Bronchial epithelial cell (primary cell): Measurements from ENCODE around the gene ARFGEF3. TPM values are rescaled to one million over a fixed set of nuclear protein-coding genes. Genes with fewer than 3 reads are reported as not detected.

Experiments used
- DNase-seq: peaks from one replicate; pipeline ENCODE4 v3.0.0-alpha.2; 2010; ENCODE audit warnings: low read depth
- FAIRE-seq: peaks from 2 replicates; lab custom pipeline; 2011; peaks lifted over from hg19 to GRCh38; lab: Jason Lieb, UNC
- H3K27me3 ChIP-seq: 2 replicates; pipeline ENCODE4 v1.5.1; 2011; ENCODE audit warnings: low read length; ENCODE audit not compliant: control insufficient read depth, insufficient read depth
- H3K36me3 ChIP-seq: 2 replicates; pipeline ENCODE4 v1.5.1; 2011; ENCODE audit warnings: low read length; ENCODE audit not compliant: control insufficient read depth, insufficient read depth
- H3K4me3 ChIP-seq: 2 replicates; pipeline ENCODE4 v1.5.1; 2011; ENCODE audit warnings: mild to moderate bottlenecking, low read depth, low read length, control low read depth
- CTCF ChIP-seq: IDR thresholded peaks from 2 replicates; pipeline ENCODE4 v1.5.1; 2011; ENCODE audit warnings: mild to moderate bottlenecking, moderate library complexity, low read length, control low read depth, inconsistent platforms; ENCODE audit not compliant: insufficient read depth, severe bottlenecking
- total RNA-seq: library from RNA; depleted of rRNA; stranded (reverse); fragments of >200 nt; gene quantifications from 2 replicates; pipeline ENCODE4 v1.2.1, GENCODE V29; 2014

The ARFGEF3 gene
- total RNA-seq, 1 donor from 2014 or later, result 10.3 TPM

- FAIRE-seq, result no peak
- no peak for DNase-seq
- no peak overlapping the region for H3K4me3 ChIP-seq
Measured at GRCh38 chr6:138389551-138389950, 227.8 kb downstream of the ARFGEF3 start.

More at GRCh38 chr6:138389551-138389950, 227.8 kb downstream of the ARFGEF3 start:
- Histone ChIP-seq H3K27me3 (no peaks in the 10 kb centered on the region), H3K36me3 (no peaks in the 10 kb centered on the region)
- TF ChIP-seq CTCF, result no peak

Other genes starting within 250 kb of the ARFGEF3 start
- 161 and 401 TPM in 2 replicates for gene PERP, start 54.5 kb upstream of the ARFGEF3 start, total RNA-seq
- not detected in 2 replicates for gene PBOV1, start 56.6 kb downstream of the ARFGEF3 start, total RNA-seq
- not detected in 2 replicates for gene SMIM28, start 216.0 kb downstream of the ARFGEF3 start, total RNA-seq
- gene HEBP2, start 242.3 kb downstream of the ARFGEF3 start, total RNA-seq, result 64.8 and 78.2 TPM in 2 replicates